Fibroblast of lung (primary cell): ENCODE results near the gene BUD31. TPM values are rescaled to one million over a fixed set of nuclear protein-coding genes. Genes with fewer than 3 reads are reported as not detected.

Source experiments
- DNase-seq, 2 donors: peaks; one replicate each; pipeline versions ENCODE4 v3.0.0 to v3.0.0-alpha.2; 2010; ENCODE audit warnings: low read depth in 2 of 2
- H2AFZ ChIP-seq: 2 replicates; pipeline ENCODE4 v1.5.1; 2012; ENCODE audit warnings: low read length, control low read depth, inconsistent platforms
- H3K27ac ChIP-seq: 2 replicates; pipeline ENCODE4 v1.5.1; 2011; ENCODE audit warnings: low read length, control low read depth; ENCODE audit not compliant: insufficient read depth
- H3K27me3 ChIP-seq: 2 replicates; pipeline ENCODE4 v1.5.1; 2011; ENCODE audit warnings: mild to moderate bottlenecking, low read length; ENCODE audit not compliant: control insufficient read depth, insufficient read depth
- H3K36me3 ChIP-seq: 2 replicates; pipeline ENCODE4 v1.5.1; 2011; ENCODE audit warnings: low read length; ENCODE audit not compliant: control insufficient read depth, insufficient read depth
- H3K4me1 ChIP-seq: 2 replicates; pipeline ENCODE4 v1.5.1; 2011; ENCODE audit warnings: low read length; ENCODE audit not compliant: control insufficient read depth, insufficient read depth; ENCODE audit errors: extremely low read depth
- H3K4me2 ChIP-seq: 2 replicates; pipeline ENCODE4 v1.5.1; 2011; ENCODE audit warnings: low read length, control low read depth; ENCODE audit not compliant: insufficient read depth; ENCODE audit errors: extremely low read depth
- H3K4me3 ChIP-seq, 4 experiments: fragments of 200-600 bp in 1 of 4; sonication (generic) in 1 of 4; replicated peaks in 1 of 4; 2 replicates each; pipeline ENCODE4 v1.5.1; 2011 to 2016; ENCODE audit warnings: low read length in 4 of 4, low read depth in 3 of 4, mild to moderate bottlenecking in 3 of 4, control low read depth in 2 of 4, inconsistent platforms in 1 of 4, mixed read lengths in 1 of 4; ENCODE audit not compliant: insufficient read depth in 1 of 4; ENCODE audit errors: control extremely low read depth in 1 of 4
- H3K79me2 ChIP-seq: 2 replicates; pipeline ENCODE4 v1.5.1; 2012; ENCODE audit warnings: mild to moderate bottlenecking, low read length, inconsistent platforms; ENCODE audit not compliant: control insufficient read depth, insufficient read depth
- H3K9ac ChIP-seq: 2 replicates; pipeline ENCODE4 v1.5.1; 2011; ENCODE audit warnings: mild to moderate bottlenecking, low read length, control low read depth; ENCODE audit not compliant: insufficient read depth
- H3K9me3 ChIP-seq: 2 replicates; pipeline ENCODE4 v1.5.1; 2012; ENCODE audit warnings: low read depth, low read length; ENCODE audit not compliant: control insufficient read depth, insufficient read depth
- H4K20me1 ChIP-seq: 2 replicates; pipeline ENCODE4 v1.5.1; 2011; ENCODE audit warnings: low read length; ENCODE audit not compliant: control insufficient read depth, insufficient read depth; ENCODE audit errors: extremely low read depth
- CTCF ChIP-seq, 2 donors: IDR thresholded peaks in 1 of 2; conservative IDR thresholded peaks in 1 of 2; 1 replicate in 1 of 2; 2 replicates in 1 of 2; pipeline ENCODE4 v1.5.1; 2011 to 2012; ENCODE audit warnings: low read length in 2 of 2, control low read depth in 1 of 2, inconsistent platforms in 1 of 2, low read depth in 1 of 2, mild to moderate bottlenecking in 1 of 2
- EZH2 ChIP-seq: IDR thresholded peaks from 2 replicates; pipeline ENCODE4 v1.5.1; 2012; ENCODE audit warnings: low read length, control low read depth, mild to moderate bottlenecking; ENCODE audit errors: missing control alignments
- polyA plus RNA-seq, 2 donors: library from polyadenylated mRNA; depleted of rRNA in 1 of 2; stranded (reverse) in 1 of 2; unstranded in 1 of 2; fragments of >200 nt; gene quantifications; 2 replicates each; pipeline ENCODE4 v1.2.1, GENCODE V29; 2011 to 2012; ENCODE audit warnings: missing spikeins in 1 of 2
- total RNA-seq: library from RNA; depleted of rRNA; stranded (reverse); fragments of >200 nt; gene quantifications from 2 replicates; pipeline ENCODE4 v1.2.1, GENCODE V29; 2014

The BUD31 gene
- total and polyA plus RNA-seq, 2 donors (not counting 1 experiment from before 2014, with no cell fraction given), result 83.4 to 114 TPM

- H3K9ac ChIP-seq, result peak overlapping the region; percentile 99
- H3K27ac ChIP-seq, result peak overlapping the region; percentile 99
- TF ChIP-seq CTCF (conservative IDR thresholded peaks at IDR 0.05 in 1 of 2, IDR thresholded peaks at IDR 0.05 in 1 of 2; ENCODE audit: low read depth in 1 of 2, low read length in 2 of 2), result no peak
- no peak for TF ChIP-seq EZH2
- peak overlapping the region; percentile 65 to 98 (median 86) for H3K4me3 ChIP-seq
- peak overlapping the region; percentile 79 for H3K4me2 ChIP-seq
- H3K4me1 ChIP-seq, result peaks cover 16% of the 10 kb centered on the region
- no peaks in the 10 kb centered on the region for H4K20me1 ChIP-seq
- no peaks in the 10 kb centered on the region for H3K27me3 ChIP-seq
- no peaks in the 10 kb centered on the region for H3K9me3 ChIP-seq
- no peak overlapping the region for H2AFZ ChIP-seq
- DNase-seq, result no peak
- H3K36me3 ChIP-seq, result peaks cover 8% of the 10 kb centered on the region
- peaks cover 67% of the 10 kb centered on the region for H3K79me2 ChIP-seq
These were observed 413 bp downstream of the BUD31 start for GRCh38 chr7:99409192-99409572.

- no peak overlapping the region for H2AFZ ChIP-seq
- H3K4me3 ChIP-seq, result peak overlapping the region; percentile 65 to 98 (median 86)
- peak overlapping the region; percentile 79 for H3K4me2 ChIP-seq
- peaks cover 61% of the 10 kb centered on the region for H3K79me2 ChIP-seq
- no peak for DNase-seq
- H3K4me1 ChIP-seq, result peaks cover 10% of the 10 kb centered on the region
- H3K27ac ChIP-seq, result peak overlapping the region; percentile 16
- H3K9ac ChIP-seq, result peak overlapping the region; percentile 99
- no peaks in the 10 kb centered on the region for H3K9me3 ChIP-seq
- peaks cover 7% of the 10 kb centered on the region for H3K36me3 ChIP-seq
- TF ChIP-seq EZH2 (no peak), CTCF (conservative IDR thresholded peaks at IDR 0.05 in 1 of 2, IDR thresholded peaks at IDR 0.05 in 1 of 2; ENCODE audit: low read depth in 1 of 2, low read length in 2 of 2) (no peak)
- no peaks in the 10 kb centered on the region for H3K27me3 ChIP-seq
- no peaks in the 10 kb centered on the region for H4K20me1 ChIP-seq
These were observed 1.0 kb downstream of the BUD31 start for GRCh38 chr7:99409806-99410205.

GRCh38 chr7:99410635-99411034, 1.9 kb downstream of the BUD31 start:
- no peaks in the 10 kb centered on the region for H3K9me3 ChIP-seq
- no peak overlapping the region for H3K9ac ChIP-seq
- no peaks in the 10 kb centered on the region for H3K27me3 ChIP-seq
- TF ChIP-seq CTCF (conservative IDR thresholded peaks at IDR 0.05 in 1 of 2, IDR thresholded peaks at IDR 0.05 in 1 of 2; ENCODE audit: low read depth in 1 of 2, low read length in 2 of 2), result no peak
- TF ChIP-seq EZH2, result no peak
- H4K20me1 ChIP-seq, result no peaks in the 10 kb centered on the region
- H3K4me1 ChIP-seq, result peaks cover 8% of the 10 kb centered on the region
- H3K4me2 ChIP-seq, result no peak overlapping the region
- H3K36me3 ChIP-seq, result peaks cover 5% of the 10 kb centered on the region
- peak overlapping the region in 1 of 4 experiments; percentile 98 for H3K4me3 ChIP-seq
- H3K27ac ChIP-seq, result no peak overlapping the region
- H2AFZ ChIP-seq, result no peak overlapping the region
- H3K79me2 ChIP-seq, result peaks cover 53% of the 10 kb centered on the region
- no peak for DNase-seq
